Measurements from ENCODE around the gene KSR2. TPM values are rescaled to one million over a fixed set of nuclear protein-coding genes. Genes with fewer than 3 reads are reported as not detected.

KSR2 gene
- total and polyA plus RNA-seq, 2 donors (not counting 3 experiments of a cell fraction or from before 2014, with no cell fraction given): 2.1 to 5.2 TPM

DNA sequence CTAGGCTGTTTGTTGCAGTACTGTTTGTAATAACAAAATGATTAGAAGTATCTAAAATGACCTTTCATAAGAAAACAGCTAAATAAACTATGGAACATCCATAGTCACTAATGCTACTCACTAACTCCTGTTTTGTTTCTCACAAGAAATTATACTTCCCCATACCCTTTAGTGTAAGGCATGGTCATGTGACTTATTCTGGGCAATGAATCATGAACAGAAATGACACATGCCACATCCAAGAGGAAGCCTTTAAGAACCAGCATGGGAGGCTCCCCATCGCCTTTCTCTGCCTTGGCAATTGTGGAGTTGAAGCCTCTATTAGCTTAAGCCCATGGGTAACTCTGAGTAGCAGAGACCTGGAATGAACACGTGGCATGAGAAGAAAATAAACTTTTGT lies 49.3 kb downstream of the KSR2 start:
- no peak for DNase-seq (ENCODE audit: low read depth, low spot score)
- intact Hi-C loops (cut with micrococcal nuclease): no loop called here
- H3K27me3 ChIP-seq (ENCODE audit: control insufficient read depth in 2 of 2, insufficient read depth in 2 of 2, low read length in 2 of 2): no peaks in the 10 kb centered on the region
- no peaks in the 10 kb centered on the region for H3K36me3 ChIP-seq (ENCODE audit: control insufficient read depth in 2 of 2, extremely low read depth in 1 of 2, insufficient read depth in 2 of 2, low read length in 2 of 2)
- H2AFZ ChIP-seq (ENCODE audit: low read depth, low read length): no peak overlapping the region
- H3K9ac ChIP-seq (replicated peaks; ENCODE audit: extremely low read depth, insufficient read depth, low read length): no peak overlapping the region
- no peaks in the 10 kb centered on the region for H4K20me1 ChIP-seq (replicated peaks; ENCODE audit: control insufficient read depth, extremely low read depth, insufficient read depth, low read length)
- no peaks in the 10 kb centered on the region for H3K79me2 ChIP-seq (ENCODE audit: control insufficient read depth, insufficient read depth, low read length)
- H3K4me1 ChIP-seq (ENCODE audit: control insufficient read depth, extremely low read depth, insufficient read depth, low read length): no peaks in the 10 kb centered on the region
- BruUV-seq (replicated peaks): no TSS peak
- H3K9me3 ChIP-seq (replicated peaks; ENCODE audit: control insufficient read depth, insufficient read depth, low read length): no peaks in the 10 kb centered on the region
- H3K4me3 ChIP-seq (replicated peaks in 1 of 3; ENCODE audit: insufficient read depth in 1 of 3, low read depth in 1 of 3, low read length in 3 of 3): no peak overlapping the region
- no peak for FAIRE-seq
- ChIA-PET CTCF (no interaction called here), POLR2A (no interaction called here)
- TF ChIP-seq MYC (IDR thresholded peaks at IDR 0.05; ENCODE audit: low read depth, low read length) (no peak), POLR2AphosphoS5 (IDR thresholded peaks at IDR 0.05; ENCODE audit: insufficient read depth, low read depth, low read length) (no peak), GATA2 (IDR thresholded peaks at IDR 0.05; ENCODE audit: insufficient read depth, insufficient read length, low read depth, low read length) (no peak), EZH2 (IDR thresholded peaks at IDR 0.05; ENCODE audit: borderline replicate concordance, low read depth, low read length, severe bottlenecking) (no peak), FOS (IDR thresholded peaks at IDR 0.05; ENCODE audit: borderline replicate concordance, insufficient read depth, low read length) (no peak)
- TF ChIP-seq, protein P1, sequence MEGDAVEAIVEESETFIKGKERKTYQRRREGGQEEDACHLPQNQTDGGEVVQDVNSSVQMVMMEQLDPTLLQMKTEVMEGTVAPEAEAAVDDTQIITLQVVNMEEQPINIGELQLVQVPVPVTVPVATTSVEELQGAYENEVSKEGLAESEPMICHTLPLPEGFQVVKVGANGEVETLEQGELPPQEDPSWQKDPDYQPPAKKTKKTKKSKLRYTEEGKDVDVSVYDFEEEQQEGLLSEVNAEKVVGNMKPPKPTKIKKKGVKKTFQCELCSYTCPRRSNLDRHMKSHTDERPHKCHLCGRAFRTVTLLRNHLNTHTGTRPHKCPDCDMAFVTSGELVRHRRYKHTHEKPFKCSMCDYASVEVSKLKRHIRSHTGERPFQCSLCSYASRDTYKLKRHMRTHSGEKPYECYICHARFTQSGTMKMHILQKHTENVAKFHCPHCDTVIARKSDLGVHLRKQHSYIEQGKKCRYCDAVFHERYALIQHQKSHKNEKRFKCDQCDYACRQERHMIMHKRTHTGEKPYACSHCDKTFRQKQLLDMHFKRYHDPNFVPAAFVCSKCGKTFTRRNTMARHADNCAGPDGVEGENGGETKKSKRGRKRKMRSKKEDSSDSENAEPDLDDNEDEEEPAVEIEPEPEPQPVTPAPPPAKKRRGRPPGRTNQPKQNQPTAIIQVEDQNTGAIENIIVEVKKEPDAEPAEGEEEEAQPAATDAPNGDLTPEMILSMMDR (IDR thresholded peaks at IDR 0.05; ENCODE audit: extremely low read depth in 1 of 2, insufficient read depth in 1 of 2, low read depth in 1 of 2, low read length in 2 of 2): no peak
- TF ChIP-seq, protein P2, sequence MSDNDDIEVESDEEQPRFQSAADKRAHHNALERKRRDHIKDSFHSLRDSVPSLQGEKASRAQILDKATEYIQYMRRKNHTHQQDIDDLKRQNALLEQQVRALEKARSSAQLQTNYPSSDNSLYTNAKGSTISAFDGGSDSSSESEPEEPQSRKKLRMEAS (IDR thresholded peaks at IDR 0.05; ENCODE audit: insufficient read depth, insufficient read length): no peak
- no peaks in the 10 kb centered on the region for H3K9me1 ChIP-seq (replicated peaks; ENCODE audit: control insufficient read depth, extremely low read depth, insufficient read depth, low read length)
- H3K27ac ChIP-seq (ENCODE audit: insufficient read depth, low read depth, low read length): no peak overlapping the region
- H3K4me2 ChIP-seq (ENCODE audit: insufficient read depth, low read length): no peak overlapping the region
- dilution Hi-C loops (cut with MboI; ENCODE audit: extremely low pct_ligation_motif_present, low sequenced_read_pairs): no loop called here

Measured in endothelial cell of umbilical vein (primary cell).